ENCODE results near the gene CIBAR2. TPM values are rescaled to one million over a fixed set of nuclear protein-coding genes. Genes with fewer than 3 reads are reported as not detected.

Gene CIBAR2
- total and polyA plus RNA-seq, 10 of the 15 experiments (the other 5 are each of a cell fraction or from before 2014, with no cell fraction given) = 0.05 to 0.16 (median 0.07) TPM; not detected in 7

- no peaks in the 10 kb centered on the region for H4K20me1 ChIP-seq (ENCODE audit: control insufficient read depth, insufficient read depth)
- H3K27ac ChIP-seq (ENCODE audit: control insufficient read depth, insufficient read depth) = no peak overlapping the region
- ATAC-seq (no peak), DNase-seq (ENCODE audit: low read depth, low spot score) (no peak), FAIRE-seq (no peak)
- H3K9me3 ChIP-seq (replicated peaks; ENCODE audit: control insufficient read depth, insufficient read depth, low read length) = no peaks in the 10 kb centered on the region
- no peaks in the 10 kb centered on the region for H3K79me2 ChIP-seq (ENCODE audit: control insufficient read depth, insufficient read depth, low read length)
- ChIA-PET POLR2A (no interaction called here), RAD21 (ENCODE audit: unreplicated experiment) (no interaction called here), CTCF (interaction anchor here (1.4 to 1.7 kb wide), 3 partner anchors 10 to 18 kb away, joined by 3 to 5 read pairs (median 3); no protein-coding TSS in a partner anchor), SMC1A (ENCODE audit: uncharacterized antibody, unreplicated experiment) (interaction anchor here (1.2 kb wide), 1 partner anchor 10 kb away, joined by 3 read pairs; no protein-coding TSS in a partner anchor)
- WGBS (ENCODE audit: insufficient coverage, insufficient replicate concordance, low lambda C conversion rate, missing lambda C conversion rate) = 68% methylated on average over 13 of the region's 13 CpGs
- in situ Hi-C loops (cut with MboI) (no loop called here), intact Hi-C loops (cut with micrococcal nuclease; ENCODE audit: unreplicated experiment) (no loop called here)
- H3K4me1 ChIP-seq (ENCODE audit: control insufficient read depth, insufficient read depth, low read length) = no peaks in the 10 kb centered on the region
- no peak overlapping the region for H3K4me3 ChIP-seq
- no peak overlapping the region for H2AFZ ChIP-seq (ENCODE audit: control insufficient read depth, low read depth, low read length)
- no TSS peak for BruUV-seq (replicated peaks)
- no peak for TF ChIP-seq SPI1 (IDR thresholded peaks at IDR 0.05; ENCODE audit: borderline replicate concordance, insufficient read depth, low read depth, low read length)
- TF ChIP-seq TCF7 (IDR thresholded peaks at IDR 0.05; ENCODE audit: borderline replicate concordance) = no peak
- TF ChIP-seq NKRF (conservative IDR thresholded peaks at IDR 0.05) = no peak
- no peak for TF ChIP-seq MLLT1 (IDR thresholded peaks at IDR 0.05)
- TF ChIP-seq CEBPZ (IDR thresholded peaks at IDR 0.05; ENCODE audit: low read depth, low read length) = no peak
- TF ChIP-seq MTA2 (IDR thresholded peaks at IDR 0.05; ENCODE audit: low read depth) = no peak
- no peak for TF ChIP-seq POU2F2 (IDR thresholded peaks at IDR 0.05; ENCODE audit: borderline replicate concordance, low read depth, low read length)
- TF ChIP-seq BCL11A (IDR thresholded peaks at IDR 0.05; ENCODE audit: low read depth, low read length) = no peak
- TF ChIP-seq CBFB (IDR thresholded peaks at IDR 0.05; ENCODE audit: low read depth) = no peak
- TF ChIP-seq NR2C1 (IDR thresholded peaks at IDR 0.05) = no peak
- TF ChIP-seq ZNF384 (IDR thresholded peaks at IDR 0.05; ENCODE audit: borderline replicate concordance, low read depth, low read length) = no peak
- TF ChIP-seq GATAD2B (conservative IDR thresholded peaks at IDR 0.05; ENCODE audit: low read depth) = no peak
- no peak for TF ChIP-seq SMARCA5 (IDR thresholded peaks at IDR 0.05)
- no peaks in the 10 kb centered on the region for H3K36me3 ChIP-seq (ENCODE audit: control insufficient read depth in 2 of 2, insufficient read depth in 2 of 2, low read length in 1 of 2)
- H3K9ac ChIP-seq (ENCODE audit: control insufficient read depth, insufficient read depth, low read length) = no peak overlapping the region
- no peaks in the 10 kb centered on the region for H3K27me3 ChIP-seq (replicated peaks in 1 of 2; ENCODE audit: control insufficient read depth in 2 of 2, insufficient read depth in 2 of 2, low read length in 1 of 2)
- H3K4me2 ChIP-seq (ENCODE audit: control insufficient read depth, insufficient read depth) = no peak overlapping the region
Observed at GRCh38 chr16:85072947-85073346, 39.3 kb downstream of the CIBAR2 start.
